HCT116 (cell line): Measurements from ENCODE around the gene TRIM66. TPM values are rescaled to one million over a fixed set of nuclear protein-coding genes. Genes with fewer than 3 reads are reported as not detected.

Source experiments
- ATAC-seq: fragments of 200-7000 bp; cut with Tn5 transposase; 2 replicates; pipeline ENCODE4 v1.9.1; 2020; ENCODE audit warnings: mild to moderate bottlenecking, moderate library complexity
- BruUV-seq: library from RNA; stranded (reverse); fragments of 400-500 nt; replicated peaks from 2 replicates; lab custom pipeline; 2021; lab: Mats Ljungman, UMichigan
- CTCF ChIA-PET: fragments of 300-600 bp; sonication (Branson Sonifier 250); formaldehyde crosslinking; loops from one replicate; lab custom pipeline; 2021; ENCODE audit warnings: antibody characterized with exemption; lab: Charles Lee
- POLR2A ChIA-PET: fragments of 300-600, 350-600 bp; sonication (Branson Sonifier 250); formaldehyde crosslinking; loops from one replicate; lab custom pipeline; 2021; ENCODE audit warnings: antibody characterized with exemption; lab: Charles Lee
- RAD21 ChIA-PET, 2 experiments: fragments of 300-600 bp; sonication (Branson Sonifier 250); formaldehyde crosslinking; loops; one replicate each; lab custom pipeline; 2023; ENCODE audit warnings: low total read pairs in 2 of 2; ENCODE audit not compliant: uncharacterized antibody in 2 of 2, unreplicated experiment in 2 of 2, low non-redundant PET in 1 of 2; lab: Charles Lee
- DNase-seq: peaks from one replicate; pipeline ENCODE4 v3.0.0-alpha.2; 2010; ENCODE audit warnings: low read depth, low spot score
- H2AFZ ChIP-seq: fragments of 200-600 bp; shearing (Covaris generic), sonication (generic); 2 replicates; pipeline ENCODE4 v1.6.1; 2017; ENCODE audit warnings: low read depth, mixed run types, mixed read lengths, antibody characterized with exemption, low read length; ENCODE audit not compliant: poor library complexity, severe bottlenecking
- H3K27ac ChIP-seq: 2 replicates; pipeline ENCODE4 v1.5.1; 2012; ENCODE audit warnings: low read depth, low read length
- H3K27me3 ChIP-seq: fragments of 200-600 bp; sonication (generic); 2 replicates; pipeline ENCODE4 v1.6.1; 2016; ENCODE audit warnings: mixed run types, low read length, mixed read lengths; ENCODE audit not compliant: insufficient read depth
- H3K36me3 ChIP-seq, 2 experiments: fragments of 200-500 bp in 1 of 2; fragments of 200-600 bp in 1 of 2; sonication (Bioruptor generic) in 1 of 2; sonication (generic) in 1 of 2; 2 replicates each; pipeline versions ENCODE4 v1.5.1 to v1.6.1; 2014 to 2016; ENCODE audit warnings: low read length in 2 of 2, inconsistent platforms in 1 of 2, mixed read lengths in 1 of 2, mixed run types in 1 of 2; ENCODE audit not compliant: insufficient read depth in 2 of 2, control insufficient read depth in 1 of 2
- H3K4me1 ChIP-seq, 2 experiments: fragments of 200-600 bp in 1 of 2; sonication (generic) in 1 of 2; 2 replicates each; pipeline versions ENCODE4 v1.5.1 to v1.6.1; 2012 to 2017; ENCODE audit warnings: low read length in 2 of 2, inconsistent platforms in 1 of 2, mild to moderate bottlenecking in 1 of 2, mixed read lengths in 1 of 2, mixed run types in 1 of 2, moderate library complexity in 1 of 2; ENCODE audit not compliant: insufficient read depth in 2 of 2, control insufficient read depth in 1 of 2
- H3K4me2 ChIP-seq: fragments of 200-600 bp; sonication (generic); 2 replicates; pipeline ENCODE4 v1.6.1; 2017; ENCODE audit warnings: mixed run types, low read length, mixed read lengths
- H3K4me3 ChIP-seq, 2 experiments: fragments of 200-600 bp in 1 of 2; sonication (generic) in 1 of 2; replicated peaks in 1 of 2; 2 replicates each; pipeline ENCODE4 v1.5.1; 2011 to 2016; ENCODE audit warnings: low read length in 2 of 2, control low read depth in 1 of 2, low read depth in 1 of 2, mild to moderate bottlenecking in 1 of 2, mixed read lengths in 1 of 2, mixed run types in 1 of 2
- H3K79me2 ChIP-seq: fragments of 200-600 bp; sonication (generic); 2 replicates; pipeline ENCODE4 v1.6.1; 2017; ENCODE audit warnings: mild to moderate bottlenecking, mixed run types, low read length, moderate library complexity, mixed read lengths; ENCODE audit not compliant: insufficient read depth
- H3K9ac ChIP-seq: fragments of 200-600 bp; sonication (generic); 2 replicates; pipeline ENCODE4 v1.6.1; 2016; ENCODE audit warnings: low read length, mixed read lengths
- H3K9me2 ChIP-seq: fragments of 200-600 bp; sonication (generic), shearing (Covaris generic); 2 replicates; pipeline ENCODE4 v1.6.1; 2017; ENCODE audit warnings: mixed run types, mild to moderate bottlenecking, moderate library complexity; ENCODE audit not compliant: insufficient read depth
- H3K9me3 ChIP-seq, 2 experiments: fragments of 200-500 bp in 1 of 2; fragments of 200-600 bp in 1 of 2; sonication (Bioruptor generic) in 1 of 2; sonication (generic) in 1 of 2; 2 replicates each; pipeline ENCODE4 v1.6.1; 2014 to 2017; ENCODE audit warnings: low read length in 2 of 2, mixed read lengths in 2 of 2, inconsistent platforms in 1 of 2, low read depth in 1 of 2, mild to moderate bottlenecking in 1 of 2, mixed run types in 1 of 2, moderate library complexity in 1 of 2; ENCODE audit not compliant: control insufficient read depth in 1 of 2, insufficient read depth in 1 of 2
- H4K20me1 ChIP-seq: fragments of 200-600 bp; sonication (generic), shearing (Covaris generic); 2 replicates; pipeline ENCODE4 v1.6.1; 2017; ENCODE audit warnings: mixed run types, mild to moderate bottlenecking, moderate library complexity; ENCODE audit not compliant: insufficient read depth
- ATF3 ChIP-seq: IDR thresholded peaks from 2 replicates; pipeline ENCODE4 v1.6.1; 2012
- CTCF ChIP-seq, 3 experiments: fragments of 200-600 bp in 1 of 3; sonication (generic) in 1 of 3; IDR thresholded peaks in 2 of 3; conservative IDR thresholded peaks in 1 of 3; 2 replicates each; pipeline ENCODE4 v1.5.1; 2012 to 2017; ENCODE audit warnings: low read depth in 2 of 3, low read length in 2 of 3, antibody characterized with exemption in 1 of 3, borderline replicate concordance in 1 of 3, control low read depth in 1 of 3, mild to moderate bottlenecking in 1 of 3, mixed read lengths in 1 of 3, mixed run types in 1 of 3, moderate library complexity in 1 of 3; ENCODE audit not compliant: insufficient read depth in 1 of 3
- MAX ChIP-seq: IDR thresholded peaks from 2 replicates; pipeline ENCODE4 v1.6.1; 2012
- POLR2AphosphoS5 ChIP-seq: IDR thresholded peaks from 2 replicates; pipeline ENCODE4 v1.6.1; 2011; ENCODE audit warnings: mild to moderate bottlenecking, low read depth, low read length, moderate library complexity
- SIN3A ChIP-seq: IDR thresholded peaks from 2 replicates; pipeline ENCODE4 v1.6.1; 2012; ENCODE audit warnings: low read depth
- ZFX ChIP-seq: fragments of 450-650 bp; IDR thresholded peaks from 2 replicates; pipeline ENCODE4 v1.6.1; 2017
- intact Hi-C: fragments of 100-400 bp; cut with micrococcal nuclease; formaldehyde crosslinking; loops from 2 replicates; pipeline ENCODE4 v1.10.0; 2022
- total RNA-seq: library from RNA; stranded (reverse); gene quantifications from one replicate; pipeline ENCODE4 v1.2.1, GENCODE V29; 2021; ENCODE audit not compliant: unreplicated experiment
- TF ChIP-seq, protein P1 (sequence below): IDR thresholded peaks from 2 replicates; pipeline ENCODE4 v1.6.1; 2011; ENCODE audit warnings: mild to moderate bottlenecking, low read length, moderate library complexity; ENCODE audit not compliant: insufficient replicate concordance; ENCODE audit errors: extremely low read depth

The TRIM66 gene
- total RNA-seq, 1 experiment from 2014 or later = 24.8 TPM

DNA sequence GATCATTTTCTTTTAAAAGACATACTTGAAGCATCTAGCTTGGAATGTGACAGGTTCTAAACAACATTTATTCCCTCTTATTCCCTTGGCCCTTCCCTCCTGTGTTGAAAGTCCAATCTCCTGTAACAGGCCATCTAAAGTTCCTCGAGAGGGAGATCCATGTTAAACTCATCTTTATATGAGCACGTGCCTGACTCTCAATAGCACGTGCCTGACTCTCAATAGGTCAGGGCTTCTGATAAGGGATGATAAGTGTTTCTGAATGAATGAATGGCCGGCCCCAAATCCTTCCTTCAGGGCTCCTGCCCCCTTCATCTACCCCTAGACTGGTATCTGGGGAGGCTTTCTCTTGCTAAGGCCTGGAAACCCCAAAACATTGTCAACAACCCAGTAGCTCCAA, 27.3 kb upstream of the TRIM66 start:
- H2AFZ ChIP-seq = no peak overlapping the region
- no peaks in the 10 kb centered on the region for H3K27me3 ChIP-seq
- ChIA-PET RAD21 (no interaction called here), POLR2A (interaction anchor here (0.6 kb wide), 1 partner anchor 8 kb away, joined by 3 read pairs; no protein-coding TSS in a partner anchor)
- no peak overlapping the region for H3K27ac ChIP-seq
- no peaks in the 10 kb centered on the region for H3K36me3 ChIP-seq
- H3K4me2 ChIP-seq = no peak overlapping the region
- intact Hi-C loops = no loop called here
- DNase-seq = no peak
- no peaks in the 10 kb centered on the region for H4K20me1 ChIP-seq
- TF ChIP-seq, protein P1, sequence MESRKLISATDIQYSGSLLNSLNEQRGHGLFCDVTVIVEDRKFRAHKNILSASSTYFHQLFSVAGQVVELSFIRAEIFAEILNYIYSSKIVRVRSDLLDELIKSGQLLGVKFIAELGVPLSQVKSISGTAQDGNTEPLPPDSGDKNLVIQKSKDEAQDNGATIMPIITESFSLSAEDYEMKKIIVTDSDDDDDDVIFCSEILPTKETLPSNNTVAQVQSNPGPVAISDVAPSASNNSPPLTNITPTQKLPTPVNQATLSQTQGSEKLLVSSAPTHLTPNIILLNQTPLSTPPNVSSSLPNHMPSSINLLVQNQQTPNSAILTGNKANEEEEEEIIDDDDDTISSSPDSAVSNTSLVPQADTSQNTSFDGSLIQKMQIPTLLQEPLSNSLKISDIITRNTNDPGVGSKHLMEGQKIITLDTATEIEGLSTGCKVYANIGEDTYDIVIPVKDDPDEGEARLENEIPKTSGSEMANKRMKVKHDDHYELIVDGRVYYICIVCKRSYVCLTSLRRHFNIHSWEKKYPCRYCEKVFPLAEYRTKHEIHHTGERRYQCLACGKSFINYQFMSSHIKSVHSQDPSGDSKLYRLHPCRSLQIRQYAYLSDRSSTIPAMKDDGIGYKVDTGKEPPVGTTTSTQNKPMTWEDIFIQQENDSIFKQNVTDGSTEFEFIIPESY = no peak
- no peak for TF ChIP-seq CTCF (IDR thresholded peaks at IDR 0.05 in 2 of 3, conservative IDR thresholded peaks at IDR 0.05 in 1 of 3; ENCODE audit: borderline replicate concordance in 1 of 3, insufficient read depth in 1 of 3, low read depth in 2 of 3, low read length in 2 of 3)
- TF ChIP-seq ATF3 = no peak
- TF ChIP-seq SIN3A = no peak
- TF ChIP-seq ZFX = no peak
- no peak for TF ChIP-seq MAX
- TF ChIP-seq POLR2AphosphoS5 = no peak
- TF ChIP-seq, all 23 proteins: peak for 0
- ATAC-seq = no peak
- H3K79me2 ChIP-seq = no peaks in the 10 kb centered on the region
- no TSS peak for BruUV-seq
- no peak overlapping the region for H3K9ac ChIP-seq
- peaks cover 0 to 6% of the 10 kb centered on the region in 2 experiments; a peak in 2 of 4 replicates for H3K4me1 ChIP-seq
- CTCF ChIA-PET = no interaction called here
- no peaks in the 10 kb centered on the region for H3K9me3 ChIP-seq
- H3K4me3 ChIP-seq = no peak overlapping the region
- H3K9me2 ChIP-seq = no peaks in the 10 kb centered on the region
